ENCODE results near the gene SEC14L3. TPM values are rescaled to one million over a fixed set of nuclear protein-coding genes. Genes with fewer than 3 reads are reported as not detected.

The SEC14L3 gene
- total and polyA plus RNA-seq, 2 of the 4 experiments (the other 2 are of a cell fraction), result not detected

GRCh38 chr22:30486118-30486517, 14.3 kb upstream of the SEC14L3 start:
- Histone ChIP-seq H3K56ac (ENCODE audit: extremely low read depth, insufficient read depth, low read length) (no peak overlapping the region), H3K9me1 (ENCODE audit: insufficient read depth, low read length) (no peaks in the 10 kb centered on the region), H4K91ac (ENCODE audit: insufficient read depth, low read depth, low read length) (no peak overlapping the region), H2AFZ (replicated peaks; ENCODE audit: low read length, poor library complexity) (no peak overlapping the region), H3K79me1 (ENCODE audit: low read depth in 1 of 2, low read length in 2 of 2) (no peaks in the 10 kb centered on the region), H3K4me1 (ENCODE audit: control insufficient read depth, insufficient read depth, low read length) (no peaks in the 10 kb centered on the region), H3K27ac (ENCODE audit: insufficient read depth, low read length) (no peak overlapping the region), H4K5ac (ENCODE audit: low read depth, low read length) (no peak overlapping the region), H2BK5ac (ENCODE audit: low read depth, low read length, poor library complexity, severe bottlenecking) (no peak overlapping the region), H3K14ac (replicated peaks; ENCODE audit: low read depth, low read length) (no peak overlapping the region), H3K9ac (ENCODE audit: low read depth, low read length) (no peak overlapping the region), H2BK120ac (ENCODE audit: low read depth, low read length) (no peak overlapping the region), H2BK20ac (ENCODE audit: low read depth, low read length) (no peak overlapping the region), H2AK9ac (replicated peaks; ENCODE audit: low read depth, low read length, poor library complexity) (no peak overlapping the region), H3K23ac (ENCODE audit: low read depth, low read length) (no peak overlapping the region), H3K4me2 (ENCODE audit: low read depth, low read length) (no peak overlapping the region), H4K20me1 (ENCODE audit: insufficient read depth, low read length) (no peaks in the 10 kb centered on the region), H2AK5ac (ENCODE audit: low read depth, low read length) (no peak overlapping the region), H3K27me3 (ENCODE audit: control insufficient read depth, insufficient read depth, low read length) (peaks cover 28% of the 10 kb centered on the region), H2BK15ac (ENCODE audit: low read depth, low read length) (no peak overlapping the region), H3K9me3 (ENCODE audit: control insufficient read depth, insufficient read depth, low read length) (no peaks in the 10 kb centered on the region), H4K8ac (ENCODE audit: low read depth in 2 of 2, low read length in 2 of 2) (no peak overlapping the region), H3K4ac (ENCODE audit: low read depth, low read length) (no peak overlapping the region), H3K4me3 (ENCODE audit: insufficient read depth, low read depth, low read length) (no peak overlapping the region), H3K18ac (ENCODE audit: low read depth, low read length) (no peak overlapping the region), H3K36me3 (ENCODE audit: control insufficient read depth, insufficient read depth, low read length) (no peaks in the 10 kb centered on the region)
- ChIA-PET POLR2A (ENCODE audit: unreplicated experiment) (no interaction called here), CTCF (interaction anchor here (0.8 kb wide), 1 partner anchor 41 kb away, joined by 3 read pairs; no protein-coding TSS in a partner anchor)
- no peak for DNase-seq
- WGBS, 2 experiments (ENCODE audit: extremely low coverage in 2 of 2, insufficient read length in 1 of 2), result 83% methylated on average over 1 of the region's 5 CpGs; no CpG with 5 or more reads in 1 of the 2 experiments
- in situ Hi-C loops (cut with MboI; ENCODE audit: low sequenced_read_pairs), result loop anchor here (10.0 kb wide), 1 partner anchor 91 kb away; the partner anchor contains the start of gene SEC14L2
- intact Hi-C loops (cut with micrococcal nuclease), result no loop called here
- TF ChIP-seq BHLHE40 (IDR thresholded peaks at IDR 0.05; ENCODE audit: low read depth, low read length), result no peak
- TF ChIP-seq NFE2L2 (IDR thresholded peaks at IDR 0.05; ENCODE audit: low read depth, low read length), result no peak
- dilution Hi-C loops (cut with HindIII; ENCODE audit: low sequenced_read_pairs, unreplicated experiment), result no loop called here
- BruUV-seq (replicated peaks), result no TSS peak
- no peak for ATAC-seq (ENCODE audit: low read depth)
